Endothelial cell of umbilical vein (primary cell): ENCODE measurements around the gene EPN1. TPM values are rescaled to one million over a fixed set of nuclear protein-coding genes. Genes with fewer than 3 reads are reported as not detected.

Source experiments
- BruUV-seq: library from RNA; stranded (reverse); fragments of 400-500 nt; replicated peaks from 2 replicates; lab custom pipeline; 2021; lab: Mats Ljungman, UMichigan
- CTCF ChIA-PET: fragments of 300-600, 350-600 bp; sonication (Branson Sonifier 250); formaldehyde crosslinking; loops from one replicate; lab custom pipeline; 2021; ENCODE audit warnings: antibody characterized with exemption, inconsistent platforms; lab: Charles Lee
- POLR2A ChIA-PET: fragments of 300-600, 350-600 bp; sonication (Branson Sonifier 250); formaldehyde crosslinking; loops from one replicate; lab custom pipeline; 2021; ENCODE audit warnings: antibody characterized with exemption, inconsistent platforms; lab: Charles Lee
- DNase-seq: peaks from one replicate; pipeline ENCODE4 v3.0.0-alpha.2; 2011; ENCODE audit warnings: low read depth, low spot score
- FAIRE-seq: peaks from 2 replicates; lab custom pipeline; 2011; peaks lifted over from hg19 to GRCh38; lab: Jason Lieb, UNC
- H2AFZ ChIP-seq: 2 replicates; pipeline ENCODE4 v1.6.0; 2012; ENCODE audit warnings: low read depth, low read length, control low read depth, inconsistent platforms
- H3K27ac ChIP-seq: 2 replicates; pipeline ENCODE4 v1.5.1; 2011; ENCODE audit warnings: low read depth, mild to moderate bottlenecking, control low read depth, low read length, moderate library complexity; ENCODE audit not compliant: insufficient read depth
- H3K27me3 ChIP-seq, 2 experiments: 2 replicates each; pipeline versions ENCODE4 v1.6.0 to v1.6.1; 2011; ENCODE audit warnings: low read length in 2 of 2, mixed read lengths in 1 of 2; ENCODE audit not compliant: control insufficient read depth in 2 of 2, insufficient read depth in 2 of 2
- H3K36me3 ChIP-seq, 2 experiments: 2 replicates in 1 of 2; 3 replicates in 1 of 2; pipeline ENCODE4 v1.5.1; 2011; ENCODE audit warnings: low read length in 2 of 2, mild to moderate bottlenecking in 1 of 2, moderate library complexity in 1 of 2; ENCODE audit not compliant: control insufficient read depth in 2 of 2, insufficient read depth in 2 of 2; ENCODE audit errors: extremely low read depth in 1 of 2
- H3K4me1 ChIP-seq: 3 replicates; pipeline ENCODE4 v1.5.1; 2011; ENCODE audit warnings: mild to moderate bottlenecking, low read length; ENCODE audit not compliant: control insufficient read depth, insufficient read depth; ENCODE audit errors: extremely low read depth
- H3K4me2 ChIP-seq: 2 replicates; pipeline ENCODE4 v1.6.1; 2011; ENCODE audit warnings: low read length, control low read depth, mixed read lengths; ENCODE audit not compliant: insufficient read depth
- H3K4me3 ChIP-seq, 3 experiments: fragments of 200-600 bp in 1 of 3; sonication (generic), shearing (Covaris generic) in 1 of 3; replicated peaks in 1 of 3; 2 replicates each; pipeline ENCODE4 v1.5.1; 2011 to 2016; ENCODE audit warnings: control low read depth in 3 of 3, low read length in 3 of 3, mild to moderate bottlenecking in 2 of 3, inconsistent platforms in 1 of 3, low read depth in 1 of 3, moderate library complexity in 1 of 3; ENCODE audit not compliant: insufficient read depth in 1 of 3
- H3K79me2 ChIP-seq: 2 replicates; pipeline ENCODE4 v1.6.0; 2012; ENCODE audit warnings: low read length, inconsistent platforms; ENCODE audit not compliant: control insufficient read depth, insufficient read depth
- H3K9ac ChIP-seq: replicated peaks from 2 replicates; pipeline ENCODE3; 2011; ENCODE audit warnings: low read length, control low read depth; ENCODE audit not compliant: insufficient read depth; ENCODE audit errors: extremely low read depth
- H3K9me1 ChIP-seq: replicated peaks from 3 replicates; pipeline ENCODE4 v1.6.0; 2011; ENCODE audit warnings: mild to moderate bottlenecking, low read length; ENCODE audit not compliant: control insufficient read depth, insufficient read depth; ENCODE audit errors: extremely low read depth
- H3K9me3 ChIP-seq: replicated peaks from 2 replicates; pipeline ENCODE4 v1.5.1; 2012; ENCODE audit warnings: low read length, inconsistent platforms; ENCODE audit not compliant: control insufficient read depth, insufficient read depth
- H4K20me1 ChIP-seq: replicated peaks from 2 replicates; pipeline ENCODE3; 2011; ENCODE audit warnings: mild to moderate bottlenecking, low read length; ENCODE audit not compliant: control insufficient read depth, insufficient read depth; ENCODE audit errors: extremely low read depth
- EZH2 ChIP-seq: IDR thresholded peaks from 2 replicates; pipeline ENCODE4 v1.6.1; 2012; ENCODE audit warnings: borderline replicate concordance, low read depth, mild to moderate bottlenecking, moderate library complexity, low read length, inconsistent platforms; ENCODE audit not compliant: severe bottlenecking
- FOS ChIP-seq: IDR thresholded peaks from 2 replicates; pipeline ENCODE4 v1.6.1; 2011; ENCODE audit warnings: mild to moderate bottlenecking, low read length, moderate library complexity, borderline replicate concordance; ENCODE audit not compliant: insufficient read depth
- GATA2 ChIP-seq: IDR thresholded peaks from 2 replicates; pipeline ENCODE4 v1.7.0; 2011; ENCODE audit warnings: low read depth, mild to moderate bottlenecking, moderate library complexity, mixed read lengths, low read length; ENCODE audit not compliant: insufficient read length, insufficient read depth
- JUN ChIP-seq: IDR thresholded peaks from 2 replicates; pipeline ENCODE4 v1.6.1; 2011; ENCODE audit warnings: borderline replicate concordance, low read depth; ENCODE audit not compliant: insufficient read length, insufficient read depth
- MYC ChIP-seq: IDR thresholded peaks from one replicate; pipeline ENCODE4 v1.6.1; 2011; ENCODE audit warnings: mild to moderate bottlenecking, low read depth, low read length
- POLR2A ChIP-seq: IDR thresholded peaks from 2 replicates; pipeline ENCODE4 v1.6.1; 2012; ENCODE audit warnings: low read depth, mild to moderate bottlenecking, control low read depth, low read length
- POLR2AphosphoS5 ChIP-seq: IDR thresholded peaks from 2 replicates; pipeline ENCODE4 v1.6.1; 2012; ENCODE audit warnings: low read depth, mild to moderate bottlenecking, control low read depth, low read length, moderate library complexity; ENCODE audit not compliant: insufficient read depth
- dilution Hi-C: fragments of 300-500 bp; cut with MboI; formaldehyde crosslinking; loops from one replicate; pipeline ENCODE4 v1.15.0; 2019; ENCODE audit warnings: low sequenced_read_pairs; ENCODE audit not compliant: extremely low pct_ligation_motif_present
- intact Hi-C: fragments of 100-400 bp; cut with micrococcal nuclease; formaldehyde crosslinking; loops from one replicate; pipeline ENCODE4 v1.10.0; 2022
- polyA plus RNA-seq, 4 experiments: library from polyadenylated mRNA; depleted of rRNA in 3 of 4; stranded (reverse) in 3 of 4; unstranded in 1 of 4; fragments of >200 nt; gene quantifications; 2 replicates each; pipeline versions ENCODE4 v1.2.1 to v1.2.3, GENCODE V29; 2011 to 2012; ENCODE audit warnings: missing spikeins in 1 of 4
- total RNA-seq: library from RNA; stranded (reverse); gene quantifications from 2 replicates; pipeline ENCODE4 v1.2.3, GENCODE V29; 2021
- TF ChIP-seq, protein P1 (sequence below), 2 donors: IDR thresholded peaks; 1 replicate in 1 of 2; 2 replicates in 1 of 2; pipeline ENCODE4 v1.5.1; 2011; ENCODE audit warnings: low read length in 2 of 2, mild to moderate bottlenecking in 2 of 2, moderate library complexity in 2 of 2, control low read depth in 1 of 2, inconsistent platforms in 1 of 2, low read depth in 1 of 2; ENCODE audit not compliant: insufficient read depth in 1 of 2; ENCODE audit errors: extremely low read depth in 1 of 2
- TF ChIP-seq, protein P2 (sequence below): IDR thresholded peaks from 2 replicates; pipeline ENCODE4 v1.6.1; 2011; ENCODE audit not compliant: insufficient read depth, insufficient read length

EPN1 gene
- total and polyA plus RNA-seq, 2 donors (not counting 3 experiments of a cell fraction or from before 2014, with no cell fraction given): 87.2 to 138 TPM

DNA sequence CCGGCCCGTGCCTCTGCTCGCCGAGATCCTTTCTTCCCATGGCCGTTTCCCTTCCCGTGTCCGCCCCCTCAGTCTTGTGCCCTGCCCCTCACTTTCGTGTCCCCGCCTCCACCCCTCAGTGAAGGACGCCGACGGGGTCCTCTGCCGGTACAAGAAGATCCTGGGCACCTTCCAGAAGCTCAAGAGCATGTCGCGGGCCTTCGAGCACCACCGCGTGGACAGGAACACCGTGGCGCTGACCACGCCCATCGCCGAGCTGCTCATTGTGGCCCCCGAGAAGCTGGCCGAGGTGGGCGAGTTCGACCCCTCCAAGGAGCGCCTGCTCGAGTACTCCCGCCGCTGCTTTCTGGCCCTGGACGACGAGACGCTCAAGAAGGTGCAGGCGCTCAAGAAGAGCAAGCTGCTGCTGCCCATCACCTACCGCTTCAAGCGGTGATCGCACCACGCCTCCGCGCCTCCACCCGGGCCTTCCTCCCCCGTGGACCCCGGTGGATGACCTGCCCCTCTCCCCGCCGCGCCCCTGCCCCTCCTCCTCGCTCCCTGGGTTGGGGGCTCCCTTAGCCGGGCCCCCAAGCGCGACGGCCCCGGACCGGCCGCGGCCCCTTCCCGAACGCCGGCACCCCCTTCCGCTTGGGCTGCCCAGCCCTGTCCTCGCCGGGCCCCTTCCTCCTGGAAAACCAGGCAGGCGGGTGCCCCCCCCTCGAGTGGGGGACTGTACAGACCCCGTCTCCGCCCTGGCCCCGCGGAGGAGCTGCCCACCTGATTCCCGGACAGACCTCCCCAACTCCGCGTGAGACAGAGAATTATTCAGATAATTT, 22.5 kb upstream of the EPN1 start:
- peaks cover 6% of the 10 kb centered on the region for H4K20me1 ChIP-seq
- no peak overlapping the region for H3K4me2 ChIP-seq
- peaks cover 25% of the 10 kb centered on the region for H3K79me2 ChIP-seq
- CTCF ChIA-PET: interaction anchor here (0.7 to 1.6 kb wide), 5 partner anchors 10 to 138 kb away, joined by 3 to 28 read pairs (median 5); no protein-coding TSS in a partner anchor
- intact Hi-C loops: loop anchor here (1.0 to 10.0 kb wide), 5 partner anchors 12 to 1188 kb away; partner anchors contain the start of genes KMT5C, LENG9 and ZNF787
- DNase-seq (no peak), FAIRE-seq (no peak)
- no peaks in the 10 kb centered on the region for H3K9me3 ChIP-seq
- dilution Hi-C loops: no loop called here
- no peaks in the 10 kb centered on the region for H3K27me3 ChIP-seq
- H3K4me3 ChIP-seq: no peak overlapping the region
- no peak overlapping the region for H3K27ac ChIP-seq
- TF ChIP-seq JUN (no peak), FOS (no peak), POLR2AphosphoS5 (no peak), GATA2 (no peak), MYC (no peak), EZH2 (no peak), POLR2A (no peak)
- TF ChIP-seq, protein P1, sequence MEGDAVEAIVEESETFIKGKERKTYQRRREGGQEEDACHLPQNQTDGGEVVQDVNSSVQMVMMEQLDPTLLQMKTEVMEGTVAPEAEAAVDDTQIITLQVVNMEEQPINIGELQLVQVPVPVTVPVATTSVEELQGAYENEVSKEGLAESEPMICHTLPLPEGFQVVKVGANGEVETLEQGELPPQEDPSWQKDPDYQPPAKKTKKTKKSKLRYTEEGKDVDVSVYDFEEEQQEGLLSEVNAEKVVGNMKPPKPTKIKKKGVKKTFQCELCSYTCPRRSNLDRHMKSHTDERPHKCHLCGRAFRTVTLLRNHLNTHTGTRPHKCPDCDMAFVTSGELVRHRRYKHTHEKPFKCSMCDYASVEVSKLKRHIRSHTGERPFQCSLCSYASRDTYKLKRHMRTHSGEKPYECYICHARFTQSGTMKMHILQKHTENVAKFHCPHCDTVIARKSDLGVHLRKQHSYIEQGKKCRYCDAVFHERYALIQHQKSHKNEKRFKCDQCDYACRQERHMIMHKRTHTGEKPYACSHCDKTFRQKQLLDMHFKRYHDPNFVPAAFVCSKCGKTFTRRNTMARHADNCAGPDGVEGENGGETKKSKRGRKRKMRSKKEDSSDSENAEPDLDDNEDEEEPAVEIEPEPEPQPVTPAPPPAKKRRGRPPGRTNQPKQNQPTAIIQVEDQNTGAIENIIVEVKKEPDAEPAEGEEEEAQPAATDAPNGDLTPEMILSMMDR (IDR thresholded peaks at IDR 0.05; ENCODE audit: extremely low read depth in 1 of 2, insufficient read depth in 1 of 2, low read depth in 1 of 2, low read length in 2 of 2): no peak
- TF ChIP-seq, protein P2, sequence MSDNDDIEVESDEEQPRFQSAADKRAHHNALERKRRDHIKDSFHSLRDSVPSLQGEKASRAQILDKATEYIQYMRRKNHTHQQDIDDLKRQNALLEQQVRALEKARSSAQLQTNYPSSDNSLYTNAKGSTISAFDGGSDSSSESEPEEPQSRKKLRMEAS: no peak
- peaks cover 24% of the 10 kb centered on the region for H3K4me1 ChIP-seq
- POLR2A ChIA-PET: no interaction called here
- H3K36me3 ChIP-seq: peaks cover 0 to 1% of the 10 kb centered on the region in 2 experiments
- no TSS peak for BruUV-seq
- no peaks in the 10 kb centered on the region for H3K9me1 ChIP-seq
- no peak overlapping the region for H2AFZ ChIP-seq
- H3K9ac ChIP-seq: no peak overlapping the region
